A673 (cell line): ENCODE measurements around the gene SNCAIP. TPM values are rescaled to one million over a fixed set of nuclear protein-coding genes. Genes with fewer than 3 reads are reported as not detected.

ENCODE experiments used
- BruUV-seq: library from RNA; stranded (reverse); fragments of 400-500 nt; replicated peaks from 2 replicates; lab custom pipeline; 2021; lab: Mats Ljungman, UMichigan
- CTCF ChIA-PET: fragments of 300-600 bp; sonication (Branson Sonifier 250); formaldehyde crosslinking; loops from one replicate; lab custom pipeline; 2022; ENCODE audit warnings: antibody characterized with exemption; lab: Charles Lee
- POLR2A ChIA-PET: fragments of 300-600 bp; sonication (Branson Sonifier 250); formaldehyde crosslinking; loops from one replicate; lab custom pipeline; 2022; ENCODE audit warnings: antibody characterized with exemption; ENCODE audit not compliant: low non-redundant PET; lab: Charles Lee
- DNase-seq: peaks from one replicate; pipeline ENCODE4 v3.0.0-alpha.2; 2015; ENCODE audit warnings: low spot score
- H3K27ac ChIP-seq: fragments of 200-600 bp; sonication (generic); 2 replicates; pipeline ENCODE4 v1.5.1; 2016; ENCODE audit warnings: mixed run types, low read depth, mild to moderate bottlenecking, mixed read lengths, antibody characterized with exemption, low read length; ENCODE audit not compliant: poor library complexity, severe bottlenecking
- H3K27me3 ChIP-seq: fragments of 200-600 bp; sonication (generic); replicated peaks from 2 replicates; pipeline ENCODE4 v1.6.1; 2017; ENCODE audit warnings: mixed run types, low read depth, mild to moderate bottlenecking, mixed read lengths, antibody characterized with exemption, low read length; ENCODE audit not compliant: insufficient read depth, poor library complexity
- H3K36me3 ChIP-seq: fragments of 200-600 bp; sonication (generic); 2 replicates; pipeline ENCODE4 v1.6.1; 2016; ENCODE audit warnings: mixed run types, mild to moderate bottlenecking, mixed read lengths, antibody characterized with exemption, low read length; ENCODE audit not compliant: insufficient read depth, poor library complexity, severe bottlenecking
- H3K4me1 ChIP-seq: fragments of 200-600 bp; sonication (generic); 2 replicates; pipeline ENCODE4 v1.6.1; 2017; ENCODE audit warnings: mixed run types, mild to moderate bottlenecking, mixed read lengths, antibody characterized with exemption, low read length; ENCODE audit not compliant: insufficient read depth, poor library complexity, severe bottlenecking
- H3K4me3 ChIP-seq: fragments of 200-600 bp; sonication (generic); 2 replicates; pipeline ENCODE4 v1.5.1; 2016; ENCODE audit warnings: low read depth, mixed run types, mild to moderate bottlenecking, mixed read lengths, low read length; ENCODE audit not compliant: poor library complexity, severe bottlenecking
- H3K9me3 ChIP-seq: fragments of 200-600 bp; sonication (generic); 2 replicates; pipeline ENCODE4 v1.6.1; 2016; ENCODE audit warnings: mixed run types, low read depth, mild to moderate bottlenecking, mixed read lengths, antibody characterized with exemption, low read length; ENCODE audit not compliant: poor library complexity, severe bottlenecking
- EZH2 ChIP-seq: fragments of 200-600 bp; sonication (generic); IDR thresholded peaks from 2 replicates; pipeline ENCODE4 v1.6.1; 2017; ENCODE audit warnings: borderline replicate concordance, low read depth, mild to moderate bottlenecking, mixed read lengths, antibody characterized with exemption, low read length; ENCODE audit not compliant: poor library complexity, severe bottlenecking
- intact Hi-C: fragments of 100-400 bp; cut with micrococcal nuclease; formaldehyde crosslinking; loops from one replicate; pipeline ENCODE4 v1.10.0; 2022; ENCODE audit not compliant: unreplicated experiment
- total RNA-seq: library from RNA; stranded (reverse); gene quantifications from 2 replicates; pipeline ENCODE4 v1.2.3, GENCODE V29; 2021
- TF ChIP-seq, protein P1 (sequence below): fragments of 300-800, 200-600 bp; sonication (generic); conservative IDR thresholded peaks from 2 replicates; pipeline ENCODE4 v1.5.1; 2017; ENCODE audit warnings: low read depth, mild to moderate bottlenecking, antibody characterized with exemption, low read length, moderate library complexity, mixed read lengths

Gene SNCAIP
- total RNA-seq, 1 experiment from 2014 or later, result not detected

GRCh38 chr5:122392824-122393223 lies 80.8 kb downstream of the SNCAIP start:
- ChIA-PET CTCF (no interaction called here), POLR2A (no interaction called here)
- H3K27me3 ChIP-seq, result no peaks in the 10 kb centered on the region
- no peaks in the 10 kb centered on the region for H3K4me1 ChIP-seq
- BruUV-seq, result no TSS peak
- intact Hi-C loops, result no loop called here
- no peaks in the 10 kb centered on the region for H3K36me3 ChIP-seq
- no peak for DNase-seq
- no peak overlapping the region for H3K4me3 ChIP-seq
- no peak overlapping the region for H3K27ac ChIP-seq
- H3K9me3 ChIP-seq, result no peaks in the 10 kb centered on the region
- no peak for TF ChIP-seq EZH2
- TF ChIP-seq, protein P1, sequence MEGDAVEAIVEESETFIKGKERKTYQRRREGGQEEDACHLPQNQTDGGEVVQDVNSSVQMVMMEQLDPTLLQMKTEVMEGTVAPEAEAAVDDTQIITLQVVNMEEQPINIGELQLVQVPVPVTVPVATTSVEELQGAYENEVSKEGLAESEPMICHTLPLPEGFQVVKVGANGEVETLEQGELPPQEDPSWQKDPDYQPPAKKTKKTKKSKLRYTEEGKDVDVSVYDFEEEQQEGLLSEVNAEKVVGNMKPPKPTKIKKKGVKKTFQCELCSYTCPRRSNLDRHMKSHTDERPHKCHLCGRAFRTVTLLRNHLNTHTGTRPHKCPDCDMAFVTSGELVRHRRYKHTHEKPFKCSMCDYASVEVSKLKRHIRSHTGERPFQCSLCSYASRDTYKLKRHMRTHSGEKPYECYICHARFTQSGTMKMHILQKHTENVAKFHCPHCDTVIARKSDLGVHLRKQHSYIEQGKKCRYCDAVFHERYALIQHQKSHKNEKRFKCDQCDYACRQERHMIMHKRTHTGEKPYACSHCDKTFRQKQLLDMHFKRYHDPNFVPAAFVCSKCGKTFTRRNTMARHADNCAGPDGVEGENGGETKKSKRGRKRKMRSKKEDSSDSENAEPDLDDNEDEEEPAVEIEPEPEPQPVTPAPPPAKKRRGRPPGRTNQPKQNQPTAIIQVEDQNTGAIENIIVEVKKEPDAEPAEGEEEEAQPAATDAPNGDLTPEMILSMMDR, result no peak

- DNase-seq, result no peak
- TF ChIP-seq, protein P1, result no peak
- TF ChIP-seq EZH2, result no peak
- H3K4me3 ChIP-seq, result no peak overlapping the region
- H3K36me3 ChIP-seq, result no peaks in the 10 kb centered on the region
- intact Hi-C loops, result no loop called here
- POLR2A ChIA-PET, result no interaction called here
- H3K27me3 ChIP-seq, result no peaks in the 10 kb centered on the region
- no peaks in the 10 kb centered on the region for H3K9me3 ChIP-seq
- H3K27ac ChIP-seq, result no peak overlapping the region
- H3K4me1 ChIP-seq, result no peaks in the 10 kb centered on the region
- no TSS peak for BruUV-seq
- CTCF ChIA-PET, result no interaction called here
These were observed 82.4 kb downstream of the SNCAIP start for GRCh38 chr5:122394284-122394930.

DNA sequence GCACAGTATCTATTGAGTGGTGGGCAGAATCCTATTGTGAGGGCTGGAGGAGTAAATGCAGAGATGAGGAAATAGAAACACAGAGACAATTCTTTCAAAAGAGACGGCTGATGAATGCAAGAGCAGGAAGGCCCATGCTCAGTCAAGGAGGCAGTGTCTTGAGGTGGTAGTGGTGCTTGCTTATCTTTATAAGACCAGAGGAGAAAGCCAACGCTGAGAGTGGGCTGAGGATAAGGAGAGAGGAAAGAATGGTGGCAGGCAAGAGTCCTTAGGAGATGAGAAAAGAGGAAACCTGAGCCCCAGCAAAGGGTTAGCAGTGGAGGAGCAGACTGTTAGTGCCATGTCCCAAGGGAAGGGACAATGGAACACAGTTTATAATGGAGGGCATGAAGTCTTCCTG lies 86.0 kb downstream of the SNCAIP start:
- BruUV-seq, result no TSS peak
- no peaks in the 10 kb centered on the region for H3K27me3 ChIP-seq
- TF ChIP-seq EZH2, result no peak
- TF ChIP-seq, protein P1, result no peak
- ChIA-PET POLR2A (no interaction called here), CTCF (no interaction called here)
- no peaks in the 10 kb centered on the region for H3K36me3 ChIP-seq
- H3K4me3 ChIP-seq, result no peak overlapping the region
- no peaks in the 10 kb centered on the region for H3K4me1 ChIP-seq
- H3K27ac ChIP-seq, result no peak overlapping the region
- no peaks in the 10 kb centered on the region for H3K9me3 ChIP-seq
- no peak for DNase-seq
- intact Hi-C loops, result no loop called here
